ENCODE results near the gene GRAP2. TPM values are rescaled to one million over a fixed set of nuclear protein-coding genes. Genes with fewer than 3 reads are reported as not detected.

The GRAP2 gene
- total RNA-seq, 1 donor from 2014 or later, result not detected

DNA sequence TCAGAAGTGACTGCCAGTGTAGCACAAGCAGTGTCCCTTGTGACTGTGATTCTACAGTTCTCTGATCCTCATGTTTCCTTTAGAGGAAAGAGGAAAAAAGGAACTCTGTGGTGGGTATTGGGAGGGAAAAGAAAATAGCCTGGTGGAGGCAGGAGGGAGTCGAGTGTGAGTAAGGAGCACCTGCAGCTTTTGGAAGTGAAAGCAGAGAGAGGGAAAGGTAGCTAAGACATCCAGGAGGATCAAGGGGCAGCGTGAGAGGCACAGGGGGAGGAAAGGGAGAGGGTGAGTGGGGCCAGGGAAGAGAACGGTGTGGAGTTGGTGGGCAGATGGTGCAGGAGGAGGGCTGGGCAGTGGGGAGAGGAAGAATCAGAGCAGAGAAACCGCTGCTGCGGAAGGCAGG lies 71.8 kb downstream of the GRAP2 start:
- Histone ChIP-seq H3K4me1 (peaks cover 40% of the 10 kb centered on the region), H3K9me3 (ENCODE audit: low read depth) (no peaks in the 10 kb centered on the region), H3K36me3 (no peaks in the 10 kb centered on the region), H3K27me3 (no peaks in the 10 kb centered on the region), H3K4me2 (peak overlapping the region; percentile 19), H4K20me1 (ENCODE audit: low read depth) (no peaks in the 10 kb centered on the region), H3K9ac (no peak overlapping the region), H3F3A (ENCODE audit: low read depth) (peaks cover 18% of the 10 kb centered on the region), H2AFZ (replicated peaks) (peak overlapping the region; percentile 90), H3K27ac (no peak overlapping the region), H3K79me2 (ENCODE audit: low read depth) (no peaks in the 10 kb centered on the region), H3K4me3 (no peak overlapping the region)
- H3K4me3 Mint-ChIP-seq, result no peak overlapping the region
- peaks cover 7% of the 10 kb centered on the region for H3K27me3 Mint-ChIP-seq (ENCODE audit: insufficient read depth, low read depth)
- H3K9me3 Mint-ChIP-seq, result no peaks in the 10 kb centered on the region
- DNase-seq (ENCODE audit: low spot score), result no peak
- H3K27ac Mint-ChIP-seq, result peak overlapping the region; percentile 8
- TF ChIP-seq CTCF (IDR thresholded peaks at IDR 0.05) (no peak), EZH2 (IDR thresholded peaks at IDR 0.05) (no peak), EZH2phosphoT487 (IDR thresholded peaks at IDR 0.05) (no peak)
- peaks cover 48% of the 10 kb centered on the region for H3K4me1 Mint-ChIP-seq
- no peaks in the 10 kb centered on the region for H3K36me3 Mint-ChIP-seq

DNA sequence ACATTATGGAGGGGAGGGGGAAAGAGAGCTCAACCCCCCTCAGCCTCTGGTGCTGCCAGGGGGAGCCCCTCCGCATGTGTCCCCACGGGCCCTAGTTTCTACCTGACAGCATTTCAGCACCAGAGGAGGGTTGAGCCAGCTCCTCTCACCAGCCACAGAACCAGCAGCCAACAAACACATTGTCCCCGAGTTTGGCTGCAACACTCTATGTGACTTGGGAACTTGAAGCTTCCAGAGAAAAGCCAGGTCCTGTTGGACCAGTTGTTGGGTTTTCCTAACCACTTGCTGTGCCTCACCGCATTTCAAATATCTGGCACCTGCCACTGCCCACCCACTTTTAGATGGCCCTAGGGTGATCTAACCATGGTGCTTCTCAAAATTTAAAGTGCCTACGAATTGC lies 72.8 kb downstream of the GRAP2 start:
- Histone ChIP-seq H3F3A (ENCODE audit: low read depth) (peaks cover 8% of the 10 kb centered on the region), H4K20me1 (ENCODE audit: low read depth) (no peaks in the 10 kb centered on the region), H3K36me3 (no peaks in the 10 kb centered on the region), H3K27me3 (no peaks in the 10 kb centered on the region), H3K9me3 (ENCODE audit: low read depth) (no peaks in the 10 kb centered on the region), H2AFZ (replicated peaks) (no peak overlapping the region), H3K79me2 (ENCODE audit: low read depth) (no peaks in the 10 kb centered on the region), H3K4me1 (peaks cover 30% of the 10 kb centered on the region), H3K27ac (no peak overlapping the region), H3K4me3 (no peak overlapping the region), H3K4me2 (no peak overlapping the region), H3K9ac (no peak overlapping the region)
- Mint-ChIP-seq H3K27ac (no peak overlapping the region), H3K4me3 (no peak overlapping the region), H3K27me3 (ENCODE audit: insufficient read depth, low read depth) (peaks cover 7% of the 10 kb centered on the region), H3K36me3 (no peaks in the 10 kb centered on the region), H3K4me1 (peaks cover 39% of the 10 kb centered on the region), H3K9me3 (no peaks in the 10 kb centered on the region)
- DNase-seq (ENCODE audit: low spot score), result no peak
- TF ChIP-seq EZH2 (IDR thresholded peaks at IDR 0.05) (no peak), EZH2phosphoT487 (IDR thresholded peaks at IDR 0.05) (no peak), CTCF (IDR thresholded peaks at IDR 0.05) (no peak)

DNA sequence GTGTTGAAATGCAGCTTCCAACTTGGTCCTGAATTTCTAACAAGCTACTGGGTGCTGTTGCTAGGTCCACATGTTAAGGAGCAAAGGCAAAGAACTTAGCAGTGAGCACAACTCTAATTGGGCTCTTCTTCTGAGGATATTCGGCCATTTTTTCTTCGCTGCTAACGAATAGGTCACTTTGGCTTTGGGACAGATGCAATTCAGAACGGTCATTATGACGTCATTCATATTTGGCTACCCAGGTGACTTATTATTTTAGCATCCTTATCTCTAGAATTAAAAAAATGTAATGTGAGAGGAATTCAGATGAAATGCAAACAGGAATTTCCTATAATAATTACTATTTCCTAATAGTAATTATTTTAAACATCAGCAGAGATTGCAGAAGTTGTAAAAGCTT lies 73.2 kb downstream of the GRAP2 start:
- H3K9me3 Mint-ChIP-seq, result no peaks in the 10 kb centered on the region
- Histone ChIP-seq H2AFZ (replicated peaks) (no peak overlapping the region), H3K4me2 (no peak overlapping the region), H3K4me1 (peaks cover 25% of the 10 kb centered on the region), H3K9ac (no peak overlapping the region), H3K79me2 (ENCODE audit: low read depth) (no peaks in the 10 kb centered on the region), H3K9me3 (ENCODE audit: low read depth) (no peaks in the 10 kb centered on the region), H3K27me3 (no peaks in the 10 kb centered on the region), H3K27ac (no peak overlapping the region), H3K36me3 (no peaks in the 10 kb centered on the region), H3F3A (ENCODE audit: low read depth) (peaks cover 4% of the 10 kb centered on the region), H4K20me1 (ENCODE audit: low read depth) (no peaks in the 10 kb centered on the region), H3K4me3 (no peak overlapping the region)
- no peaks in the 10 kb centered on the region for H3K36me3 Mint-ChIP-seq
- no peak overlapping the region for H3K4me3 Mint-ChIP-seq
- TF ChIP-seq CTCF (IDR thresholded peaks at IDR 0.05) (no peak), EZH2phosphoT487 (IDR thresholded peaks at IDR 0.05) (no peak), EZH2 (IDR thresholded peaks at IDR 0.05) (no peak)
- H3K27me3 Mint-ChIP-seq (ENCODE audit: insufficient read depth, low read depth), result peaks cover 7% of the 10 kb centered on the region
- no peak for DNase-seq (ENCODE audit: low spot score)
- H3K4me1 Mint-ChIP-seq, result peaks cover 35% of the 10 kb centered on the region
- H3K27ac Mint-ChIP-seq, result no peak overlapping the region

All from neural progenitor cell (in vitro differentiated cells).